H1 (cell line): Measurements from ENCODE around the gene FHIT. TPM values are rescaled to one million over a fixed set of nuclear protein-coding genes. Genes with fewer than 3 reads are reported as not detected.

Source experiments
- CHD1 ChIP-seq: IDR thresholded peaks from 2 replicates; pipeline ENCODE4 v1.6.1; 2012; ENCODE audit warnings: low read depth, low read length, improper control_type of control experiment
- CHD7 ChIP-seq: fragments of 300-600 bp; sonication (generic); IDR thresholded peaks from 2 replicates; pipeline ENCODE4 v1.7.1; 2012; ENCODE audit warnings: low read length, moderate library complexity, mild to moderate bottlenecking, inconsistent platforms; ENCODE audit not compliant: insufficient replicate concordance
- CTCF ChIP-seq, 3 experiments: IDR thresholded peaks; 1 replicate in 2 of 3; 2 replicates in 1 of 3; pipeline versions ENCODE4 v1.5.1 to v1.6.1; 2011; ENCODE audit warnings: low read length in 3 of 3, mild to moderate bottlenecking in 3 of 3, inconsistent platforms in 2 of 3, low read depth in 1 of 3, moderate library complexity in 1 of 3; ENCODE audit not compliant: insufficient read depth in 1 of 3; ENCODE audit errors: control extremely low read depth in 1 of 3
- EP300 ChIP-seq, 2 experiments: IDR thresholded peaks; 1 replicate in 1 of 2; 2 replicates in 1 of 2; pipeline ENCODE4 v1.6.1; 2011 to 2012; ENCODE audit warnings: low read depth in 2 of 2, low read length in 2 of 2, mild to moderate bottlenecking in 2 of 2, borderline replicate concordance in 1 of 2, inconsistent platforms in 1 of 2, moderate library complexity in 1 of 2
- KDM5A ChIP-seq: fragments of 200-600 bp; IDR thresholded peaks from 2 replicates; pipeline ENCODE4 v1.7.1; 2012; ENCODE audit warnings: mild to moderate bottlenecking, low read length, inconsistent platforms, mixed read lengths
- POU5F1 ChIP-seq: IDR thresholded peaks from 2 replicates; pipeline ENCODE4 v1.6.1; 2011; ENCODE audit warnings: low read depth, mild to moderate bottlenecking, low read length, moderate library complexity
- RAD21 ChIP-seq, 2 experiments: IDR thresholded peaks in 1 of 2; conservative IDR thresholded peaks in 1 of 2; 2 replicates each; pipeline ENCODE4 v1.6.1; 2011; ENCODE audit warnings: low read depth in 2 of 2, low read length in 2 of 2, improper control_type of control experiment in 1 of 2, inconsistent platforms in 1 of 2, mild to moderate bottlenecking in 1 of 2, moderate library complexity in 1 of 2
- SP2 ChIP-seq: IDR thresholded peaks from 2 replicates; pipeline ENCODE4 v1.6.1; 2012; ENCODE audit warnings: mild to moderate bottlenecking, low read length, inconsistent platforms
- ZNF274 ChIP-seq: IDR thresholded peaks from 2 replicates; pipeline ENCODE4 v1.7.0; 2012; ENCODE audit warnings: low read length, borderline replicate concordance; ENCODE audit errors: extremely low read depth
- polyA plus RNA-seq, 7 experiments: library from polyadenylated mRNA; depleted of rRNA in 3 of 7; stranded (reverse) in 5 of 7; unstranded in 2 of 7; fragments of >200 nt in 5 of 7; fragments of 200-250 nt in 2 of 7; gene quantifications; 1 replicate in 5 of 7; 2 replicates in 1 of 7; 4 replicates in 1 of 7; pipeline versions ENCODE4 v1.2.1 to v1.2.3, GENCODE V29; 2011 to 2013; ENCODE audit warnings: missing spikeins in 2 of 7, mixed read lengths in 2 of 7
- total RNA-seq: library from RNA; stranded (reverse); fragmentation: NEBNext Ultra II Directional; extraction: Animal tissue kit (Norgen Biotek cat#: 25700); gene quantifications from 2 replicates; pipeline ENCODE4 v1.2.1, GENCODE V29; 2021

FHIT gene
- total and polyA plus RNA-seq, 2 of the 8 experiments (the other 6 are each of a cell fraction or from before 2014, with no cell fraction given): 1.2 to 3.2 TPM

GRCh38 chr3:60898321-60898720 lies 352.9 kb downstream of the FHIT start (continued):
- TF ChIP-seq CHD7 (no peak), POU5F1 (no peak), SP2 (no peak), RAD21 (IDR thresholded peaks at IDR 0.05 in 1 of 2, conservative IDR thresholded peaks at IDR 0.05 in 1 of 2; ENCODE audit: low read depth in 2 of 2, low read length in 2 of 2) (no peak), KDM5A (no peak), EP300 (IDR thresholded peaks at IDR 0.05; ENCODE audit: borderline replicate concordance in 1 of 2, low read depth in 2 of 2, low read length in 2 of 2) (no peak), CTCF (IDR thresholded peaks at IDR 0.05; ENCODE audit: control extremely low read depth in 1 of 3, insufficient read depth in 1 of 3, low read depth in 1 of 3, low read length in 3 of 3) (no peak), CHD1 (no peak), ZNF274 (no peak)
